ENCODE data around the gene HES1.

- TF ChIP-seq CTCF (IDR thresholded peaks at IDR 0.05): no peak
- TF ChIP-seq POLR2AphosphoS5 (IDR thresholded peaks at IDR 0.05): peak in 2 of 3 donors; percentile 17 to 23
- no peak for TF ChIP-seq EP300 (IDR thresholded peaks at IDR 0.05; ENCODE audit: low read depth)
- TF ChIP-seq POLR2A (IDR thresholded peaks at IDR 0.05): no peak
Measured at GRCh38 chr3:194139071-194139813, 3.3 kb downstream of the HES1 start.
